Adrenal gland (tissue), 12 donors: ENCODE measurements around the gene PLPP1. TPM values are rescaled to one million over a fixed set of nuclear protein-coding genes. Genes with fewer than 3 reads are reported as not detected.

Experiments used
- DNase-seq, 7 donors: peaks; one replicate each; pipeline ENCODE4 v3.0.0-alpha.2; 2019 to 2020
- H3K27ac ChIP-seq, 5 donors: fragments of 200-600 bp; sonication (generic) in 4 of 5; 1 replicate in 3 of 5; 2 replicates in 2 of 5; pipeline versions ENCODE4 v1.5.1 to v1.8.0; 2016 to 2020; ENCODE audit warnings: mild to moderate bottlenecking in 1 of 5
- H3K27me3 ChIP-seq: fragments of 200-600 bp; 2 replicates; pipeline ENCODE4 v1.8.0; 2021
- H3K36me3 ChIP-seq, 2 donors: fragments of 200-600 bp; replicated peaks in 1 of 2; 1 replicate in 1 of 2; 2 replicates in 1 of 2; pipeline versions ENCODE4 v1.5.1 to v1.8.0; 2018 to 2022
- H3K4me1 ChIP-seq, 2 donors: fragments of 200-600 bp; replicated peaks in 1 of 2; 1 replicate in 1 of 2; 2 replicates in 1 of 2; pipeline versions ENCODE4 v1.5.1 to v1.8.0; 2018 to 2021
- H3K4me3 ChIP-seq, 4 donors: fragments of 200-600 bp; sonication (generic) in 3 of 4; one replicate each; pipeline ENCODE4 v1.5.1; 2016 to 2018
- H3K9me3 ChIP-seq, 3 donors: fragments of 200-600 bp; sonication (generic) in 1 of 3; replicated peaks in 1 of 3; 1 replicate in 2 of 3; 2 replicates in 1 of 3; pipeline versions ENCODE4 v1.5.1 to v1.8.0; 2016 to 2021
- CTCF ChIP-seq, 6 experiments: fragments of 450-650 bp in 4 of 6; fragments of 200-600 bp in 2 of 6; sonication (generic) in 1 of 6; IDR thresholded peaks; 1 replicate in 5 of 6; 2 replicates in 1 of 6; pipeline versions ENCODE4 v1.5.1 to v1.8.0; 2016 to 2021; ENCODE audit warnings: antibody characterized with exemption in 6 of 6, mild to moderate bottlenecking in 2 of 6, moderate library complexity in 1 of 6
- POLR2A ChIP-seq, 2 donors: fragments of 450-650 bp; IDR thresholded peaks; one replicate each; pipeline ENCODE4 v1.6.1; 2017; ENCODE audit warnings: antibody characterized with exemption in 2 of 2, mild to moderate bottlenecking in 2 of 2, moderate library complexity in 1 of 2
- WGBS, 4 donors: extraction: QIAGEN DNeasy Blood & Tissue Kit in 2 of 4; methylation state at CpG; one replicate each; pipeline versions ENCODE4 v1.1.5 to v1.1.7; 2013 to 2017; 5-methylcytosine and 5-hydroxymethylcytosine counted together
- intact Hi-C, 2 donors: fragments of 100-400 bp; cut with DNase I; formaldehyde crosslinking; loops; one replicate each; pipeline versions ENCODE4 v1.14.1 to v1.15.0; 2022 to 2023
- polyA plus RNA-seq, 3 donors: library from polyadenylated mRNA; stranded (reverse); fragments of 200-250 nt in 2 of 3; fragments of 350-450 nt in 1 of 3; fragmentation: Illumina TruSeq in 1 of 3; extraction: RNeasy Lipid Tissue Mini Kit (QIAGEN cat#74804) in 1 of 3; gene quantifications; one replicate each; pipeline ENCODE4 v1.2.3, GENCODE V29; 2013 to 2014
- total RNA-seq, 9 donors: library from RNA; depleted of rRNA in 4 of 9; stranded (reverse); fragments of >200 nt in 4 of 9; fragments of 120-200 nt in 1 of 9; fragmentation: NEBNext Ultra II Directional in 1 of 9; extraction: Animal tissue kit (Norgen Biotek cat#: 25700) in 1 of 9; gene quantifications; one replicate each; pipeline versions ENCODE4 v1.1.0 to v1.2.4, GENCODE V29; 2013 to 2023
- donor health status: healthy with polysubstance abuse.
- donor health status: Bipolar disorder and iron deficiency.
- donor health status: DM: yes; HTN: yes; CAD: no.
- donor health status: DM: no; HTN: no; CAD: no.
- donor health status: DM: no; HTN: no; CAD: no.
- donor health status: DM: yes; HTN: yes; CAD: no.

PLPP1 gene
- total and polyA plus RNA-seq, 12 donors, result 55.2 to 716 (median 124) TPM

GRCh38 chr5:55416306-55416705, 118.5 kb downstream of the PLPP1 start:
- H3K27me3 ChIP-seq, result no peaks in the 10 kb centered on the region
- peaks cover 0 to 10% of the 10 kb centered on the region in 2 donors for H3K4me1 ChIP-seq
- intact Hi-C loops, result no loop called here
- H3K36me3 ChIP-seq, result no peaks in the 10 kb centered on the region
- no peak overlapping the region for H3K4me3 ChIP-seq
- H3K9me3 ChIP-seq, result no peaks in the 10 kb centered on the region
- no peak for DNase-seq
- no peak for TF ChIP-seq CTCF (IDR thresholded peaks at IDR 0.05)
- H3K27ac ChIP-seq, result no peak overlapping the region

- no peak for DNase-seq
- Histone ChIP-seq H3K27ac (no peak overlapping the region), H3K36me3 (no peaks in the 10 kb centered on the region), H3K27me3 (no peaks in the 10 kb centered on the region), H3K4me3 (no peak overlapping the region), H3K4me1 (peaks cover 0 to 10% of the 10 kb centered on the region in 2 donors), H3K9me3 (no peaks in the 10 kb centered on the region)
- no peak for TF ChIP-seq POLR2A (IDR thresholded peaks at IDR 0.05)
- no peak for TF ChIP-seq CTCF (IDR thresholded peaks at IDR 0.05)
- intact Hi-C loops, result no loop called here
These were observed 119.7 kb downstream of the PLPP1 start for GRCh38 chr5:55415071-55415470.

- no peak for TF ChIP-seq CTCF (IDR thresholded peaks at IDR 0.05)
- no peak for TF ChIP-seq POLR2A (IDR thresholded peaks at IDR 0.05)
- intact Hi-C loops, result no loop called here
- DNase-seq, result no peak
- WGBS, 4 donors, result 92 to 100% (median 96%) methylated on average over 2 of the region's 2 CpGs
- no peaks in the 10 kb centered on the region for H3K36me3 ChIP-seq
- no peak overlapping the region for H3K27ac ChIP-seq
- H3K4me1 ChIP-seq, result peaks cover 0 to 5% of the 10 kb centered on the region in 2 donors
- no peaks in the 10 kb centered on the region for H3K9me3 ChIP-seq
- H3K27me3 ChIP-seq, result no peaks in the 10 kb centered on the region
- no peak overlapping the region for H3K4me3 ChIP-seq
These were observed 121.1 kb downstream of the PLPP1 start for GRCh38 chr5:55413644-55414043.

- intact Hi-C loops, result no loop called here
- Histone ChIP-seq H3K27me3 (no peaks in the 10 kb centered on the region), H3K27ac (no peak overlapping the region), H3K36me3 (no peaks in the 10 kb centered on the region), H3K4me1 (peaks cover 0 to 5% of the 10 kb centered on the region in 2 donors), H3K4me3 (no peak overlapping the region), H3K9me3 (no peaks in the 10 kb centered on the region)
- DNase-seq, result no peak
- no peak for TF ChIP-seq POLR2A (IDR thresholded peaks at IDR 0.05)
- no peak for TF ChIP-seq CTCF (IDR thresholded peaks at IDR 0.05)
- 89 to 98% (median 95%) methylated on average over 1 of the region's 1 CpG for WGBS, 4 donors
These were observed 122.9 kb downstream of the PLPP1 start for GRCh38 chr5:55411876-55412275.
